K562 (cell line): ENCODE data around the gene ELOVL7. TPM values are rescaled to one million over a fixed set of nuclear protein-coding genes. Genes with fewer than 3 reads are reported as not detected.

ENCODE experiments used
- BCOR ChIP-seq: fragments of 450-650 bp; IDR thresholded peaks from 2 replicates; pipeline ENCODE4 v1.6.1; 2016
- C11orf30 ChIP-seq: fragments of 450-650 bp; IDR thresholded peaks from 2 replicates; pipeline ENCODE4 v1.6.1; 2016; ENCODE audit warnings: low read depth, mild to moderate bottlenecking
- CBFA2T3 ChIP-seq: fragments of 450-650 bp; IDR thresholded peaks from 2 replicates; pipeline ENCODE4 v1.6.1; 2017
- CREM ChIP-seq: IDR thresholded peaks from 2 replicates; pipeline ENCODE4 v1.6.1; 2014; ENCODE audit warnings: antibody characterized with exemption, low read depth
- CXXC5 ChIP-seq: fragments of 250-450 bp; sonication (Bioruptor Pico); IDR thresholded peaks from 2 replicates; pipeline ENCODE4 v1.8.0; 2022; ENCODE audit warnings: inconsistent platforms, mild to moderate bottlenecking, moderate library complexity
- EGR1 ChIP-seq: fragments of 450-650 bp; conservative IDR thresholded peaks from 2 replicates; pipeline ENCODE4 v1.6.1; 2017; ENCODE audit warnings: mild to moderate bottlenecking
- EP300 ChIP-seq: IDR thresholded peaks from 2 replicates; pipeline ENCODE4 v1.6.1; 2012; ENCODE audit warnings: low read length, improper control_type of control experiment
- EP400 ChIP-seq: fragments of 450-650 bp; IDR thresholded peaks from 2 replicates; pipeline ENCODE4 v1.6.1; 2017; ENCODE audit warnings: antibody characterized with exemption, mild to moderate bottlenecking, moderate library complexity
- HDAC2 ChIP-seq: fragments of 450-650 bp; IDR thresholded peaks from 2 replicates; pipeline ENCODE4 v1.6.1; 2016; ENCODE audit warnings: mild to moderate bottlenecking
- HMG20B ChIP-seq: fragments of 250-450 bp; sonication (Bioruptor Pico); IDR thresholded peaks from 2 replicates; pipeline ENCODE4 v1.5.0; 2021; ENCODE audit warnings: mild to moderate bottlenecking
- KDM1A ChIP-seq, 2 experiments: fragments of 450-650 bp; IDR thresholded peaks; 2 replicates each; pipeline ENCODE4 v1.6.1; 2016; ENCODE audit warnings: mild to moderate bottlenecking in 2 of 2
- MAFG ChIP-seq: fragments of 450-650 bp; conservative IDR thresholded peaks from 2 replicates; pipeline ENCODE4 v1.6.1; 2016; ENCODE audit warnings: missing genetic modification characterization, missing compliant biosample characterization
- NR2C1 ChIP-seq, 2 experiments: fragments of 450-650 bp; IDR thresholded peaks; 2 replicates each; pipeline ENCODE4 v1.6.1; 2017; ENCODE audit warnings: mild to moderate bottlenecking in 2 of 2, antibody characterized with exemption in 1 of 2, inconsistent platforms in 1 of 2, missing compliant biosample characterization in 1 of 2, missing genetic modification characterization in 1 of 2
- NUFIP1 ChIP-seq: fragments of 450-650 bp; IDR thresholded peaks from 2 replicates; pipeline ENCODE4 v1.6.1; 2018; ENCODE audit not compliant: partially characterized antibody
- PML ChIP-seq: IDR thresholded peaks from 2 replicates; pipeline ENCODE4 v1.6.1; 2012; ENCODE audit warnings: low read length, inconsistent platforms
- SMARCA5 ChIP-seq: fragments of 450-650 bp; IDR thresholded peaks from 2 replicates; pipeline ENCODE4 v1.6.1; 2016
- STAT5B ChIP-seq: fragments of 250-450 bp; sonication (Bioruptor Pico); IDR thresholded peaks from 2 replicates; pipeline ENCODE4 v1.8.0; 2021; ENCODE audit warnings: mild to moderate bottlenecking, inconsistent platforms
- TRIM24 ChIP-seq, 2 experiments: fragments of 450-650 bp; IDR thresholded peaks; 2 replicates each; pipeline ENCODE4 v1.6.1; 2016
- polyA plus RNA-seq, 8 experiments: library from polyadenylated mRNA; depleted of rRNA in 4 of 8; stranded (reverse) in 5 of 8; unstranded in 3 of 8; fragments of >200 nt; fragmentation: Nextera tagmentation in 2 of 8; fragmentation: Illumina TruSeq in 1 of 8; extraction: Ambion mirVana in 2 of 8; extraction: Trizol in 1 of 8; gene quantifications; 2 replicates each; pipeline versions ENCODE4 v1.2.1 to v1.2.3, GENCODE V29; 2011 to 2014; ENCODE audit warnings: inconsistent platforms in 1 of 8, missing spikeins in 1 of 8
- total RNA-seq, 7 experiments: library from RNA; depleted of rRNA in 6 of 7; stranded (reverse); fragments of >200 nt in 6 of 7; fragmentation: Illumina TruSeq in 2 of 7; extraction: Trizol in 2 of 7; gene quantifications; 2 replicates each; pipeline versions ENCODE4 v1.2.1 to v1.2.3, GENCODE V29; 2011 to 2021; ENCODE audit warnings: low replicate concordance in 1 of 7
- TF ChIP-seq, protein P1 (sequence below): fragments of 250-450 bp; sonication (Bioruptor Pico); IDR thresholded peaks from 2 replicates; pipeline ENCODE4 v1.8.0; 2022; ENCODE audit warnings: inconsistent platforms, mild to moderate bottlenecking, moderate library complexity, borderline replicate concordance
- TF ChIP-seq, protein P2 (sequence below), 2 experiments: IDR thresholded peaks in 1 of 2; conservative IDR thresholded peaks in 1 of 2; 2 replicates each; pipeline ENCODE4 v1.6.1; 2016; ENCODE audit warnings: low read depth in 2 of 2, mild to moderate bottlenecking in 1 of 2, missing compliant biosample characterization in 1 of 2, missing genetic modification characterization in 1 of 2, moderate library complexity in 1 of 2
- TF ChIP-seq, protein P3 (sequence below): sonication (generic); IDR thresholded peaks from 2 replicates; pipeline ENCODE4 v1.6.1; 2016
- TF ChIP-seq, protein P4 (sequence below): sonication (generic); formaldehyde crosslinking; IDR thresholded peaks from 2 replicates; pipeline ENCODE4 v1.8.0; 2022; ENCODE audit warnings: mild to moderate bottlenecking, missing genetic modification reagents
- TF ChIP-seq, protein P5 (sequence below), 2 experiments: fragments of 450-650 bp; conservative IDR thresholded peaks; 2 replicates each; pipeline ENCODE4 v1.6.1; 2017; ENCODE audit warnings: mild to moderate bottlenecking in 2 of 2, moderate library complexity in 2 of 2

Gene ELOVL7
- total and polyA plus RNA-seq, 9 of the 15 experiments (the other 6 are each of a cell fraction or from before 2014, with no cell fraction given) = 4.5 to 12.3 (median 6.9) TPM

DNA sequence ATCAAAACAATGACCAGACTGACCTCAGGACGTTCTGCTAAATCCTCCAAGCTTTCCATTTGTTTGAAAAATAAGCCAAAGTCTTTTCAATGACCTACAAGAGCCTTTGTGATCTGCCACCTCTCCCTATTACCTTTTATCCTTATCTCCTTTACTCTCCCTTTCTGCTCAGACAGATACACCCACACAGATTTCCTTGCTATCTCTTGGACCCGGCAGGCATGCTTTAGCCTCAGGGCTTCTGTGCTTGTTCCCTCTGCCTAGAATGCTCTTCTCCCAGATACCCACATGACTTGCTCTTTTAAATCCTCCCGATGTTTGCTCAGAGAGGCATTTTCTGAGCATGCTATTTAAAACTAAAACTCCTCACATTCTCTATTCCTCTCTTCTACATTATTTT lies 8.9 kb upstream of the ELOVL7 start (continued):
- 0 out of 2 replicates have a peak, but pooled peaks have one; percentile 15 for TF ChIP-seq CXXC5
- TF ChIP-seq, protein P1, sequence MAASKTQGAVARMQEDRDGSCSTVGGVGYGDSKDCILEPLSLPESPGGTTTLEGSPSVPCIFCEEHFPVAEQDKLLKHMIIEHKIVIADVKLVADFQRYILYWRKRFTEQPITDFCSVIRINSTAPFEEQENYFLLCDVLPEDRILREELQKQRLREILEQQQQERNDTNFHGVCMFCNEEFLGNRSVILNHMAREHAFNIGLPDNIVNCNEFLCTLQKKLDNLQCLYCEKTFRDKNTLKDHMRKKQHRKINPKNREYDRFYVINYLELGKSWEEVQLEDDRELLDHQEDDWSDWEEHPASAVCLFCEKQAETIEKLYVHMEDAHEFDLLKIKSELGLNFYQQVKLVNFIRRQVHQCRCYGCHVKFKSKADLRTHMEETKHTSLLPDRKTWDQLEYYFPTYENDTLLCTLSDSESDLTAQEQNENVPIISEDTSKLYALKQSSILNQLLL = no peak
- no peak for TF ChIP-seq HMG20B (CRISPR knock-in tag)
- TF ChIP-seq, protein P2, sequence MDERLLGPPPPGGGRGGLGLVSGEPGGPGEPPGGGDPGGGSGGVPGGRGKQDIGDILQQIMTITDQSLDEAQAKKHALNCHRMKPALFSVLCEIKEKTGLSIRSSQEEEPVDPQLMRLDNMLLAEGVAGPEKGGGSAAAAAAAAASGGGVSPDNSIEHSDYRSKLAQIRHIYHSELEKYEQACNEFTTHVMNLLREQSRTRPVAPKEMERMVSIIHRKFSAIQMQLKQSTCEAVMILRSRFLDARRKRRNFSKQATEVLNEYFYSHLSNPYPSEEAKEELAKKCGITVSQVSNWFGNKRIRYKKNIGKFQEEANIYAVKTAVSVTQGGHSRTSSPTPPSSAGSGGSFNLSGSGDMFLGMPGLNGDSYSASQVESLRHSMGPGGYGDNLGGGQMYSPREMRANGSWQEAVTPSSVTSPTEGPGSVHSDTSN (CRISPR knock-in tag; IDR thresholded peaks at IDR 0.05; ENCODE audit: low read depth) = no peak
- TF ChIP-seq, protein P2 (tag; conservative IDR thresholded peaks at IDR 0.05; ENCODE audit: low read depth) = no peak
- peak; percentile 94 for TF ChIP-seq EGR1
- TF ChIP-seq, protein P3, sequence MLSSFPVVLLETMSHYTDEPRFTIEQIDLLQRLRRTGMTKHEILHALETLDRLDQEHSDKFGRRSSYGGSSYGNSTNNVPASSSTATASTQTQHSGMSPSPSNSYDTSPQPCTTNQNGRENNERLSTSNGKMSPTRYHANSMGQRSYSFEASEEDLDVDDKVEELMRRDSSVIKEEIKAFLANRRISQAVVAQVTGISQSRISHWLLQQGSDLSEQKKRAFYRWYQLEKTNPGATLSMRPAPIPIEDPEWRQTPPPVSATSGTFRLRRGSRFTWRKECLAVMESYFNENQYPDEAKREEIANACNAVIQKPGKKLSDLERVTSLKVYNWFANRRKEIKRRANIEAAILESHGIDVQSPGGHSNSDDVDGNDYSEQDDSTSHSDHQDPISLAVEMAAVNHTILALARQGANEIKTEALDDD = peak; percentile 61; the same call in 1 of the 2 replicates
- TF ChIP-seq SMARCA5 = no peak
- peak; percentile 66 to 83 for TF ChIP-seq TRIM24 (IDR thresholded peaks at IDR 0.05)
- peak; percentile 67 for TF ChIP-seq PML
- TF ChIP-seq, protein P4, sequence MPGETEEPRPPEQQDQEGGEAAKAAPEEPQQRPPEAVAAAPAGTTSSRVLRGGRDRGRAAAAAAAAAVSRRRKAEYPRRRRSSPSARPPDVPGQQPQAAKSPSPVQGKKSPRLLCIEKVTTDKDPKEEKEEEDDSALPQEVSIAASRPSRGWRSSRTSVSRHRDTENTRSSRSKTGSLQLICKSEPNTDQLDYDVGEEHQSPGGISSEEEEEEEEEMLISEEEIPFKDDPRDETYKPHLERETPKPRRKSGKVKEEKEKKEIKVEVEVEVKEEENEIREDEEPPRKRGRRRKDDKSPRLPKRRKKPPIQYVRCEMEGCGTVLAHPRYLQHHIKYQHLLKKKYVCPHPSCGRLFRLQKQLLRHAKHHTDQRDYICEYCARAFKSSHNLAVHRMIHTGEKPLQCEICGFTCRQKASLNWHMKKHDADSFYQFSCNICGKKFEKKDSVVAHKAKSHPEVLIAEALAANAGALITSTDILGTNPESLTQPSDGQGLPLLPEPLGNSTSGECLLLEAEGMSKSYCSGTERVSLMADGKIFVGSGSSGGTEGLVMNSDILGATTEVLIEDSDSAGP = no peak
- peak; percentile 56; the same call in 1 of the 2 replicates for TF ChIP-seq C11orf30
- TF ChIP-seq CBFA2T3 = peak; percentile 95
- peak; percentile 88 to 91 for TF ChIP-seq KDM1A (IDR thresholded peaks at IDR 0.05)
- TF ChIP-seq NUFIP1 = no peak
- no peak for TF ChIP-seq EP400
- TF ChIP-seq EP300 = peak; percentile 69; the same call in 1 of the 2 replicates
- peak; percentile 69 for TF ChIP-seq MAFG (tag)
- TF ChIP-seq, protein P5, sequence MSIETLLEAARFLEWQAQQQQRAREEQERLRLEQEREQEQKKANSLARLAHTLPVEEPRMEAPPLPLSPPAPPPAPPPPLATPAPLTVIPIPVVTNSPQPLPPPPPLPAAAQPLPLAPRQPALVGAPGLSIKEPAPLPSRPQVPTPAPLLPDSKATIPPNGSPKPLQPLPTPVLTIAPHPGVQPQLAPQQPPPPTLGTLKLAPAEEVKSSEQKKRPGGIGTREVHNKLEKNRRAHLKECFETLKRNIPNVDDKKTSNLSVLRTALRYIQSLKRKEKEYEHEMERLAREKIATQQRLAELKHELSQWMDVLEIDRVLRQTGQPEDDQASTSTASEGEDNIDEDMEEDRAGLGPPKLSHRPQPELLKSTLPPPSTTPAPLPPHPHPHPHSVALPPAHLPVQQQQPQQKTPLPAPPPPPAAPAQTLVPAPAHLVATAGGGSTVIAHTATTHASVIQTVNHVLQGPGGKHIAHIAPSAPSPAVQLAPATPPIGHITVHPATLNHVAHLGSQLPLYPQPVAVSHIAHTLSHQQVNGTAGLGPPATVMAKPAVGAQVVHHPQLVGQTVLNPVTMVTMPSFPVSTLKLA (conservative IDR thresholded peaks at IDR 0.05) = peak in 1 of 2 experiments; percentile 34; a peak in 1 of 4 replicates
- no peak for TF ChIP-seq STAT5B (CRISPR knock-in tag)
- 0 out of 2 replicates have a peak, but pooled peaks have one; percentile 11 for TF ChIP-seq CREM
- peak; percentile 19; the same call in 1 of the 2 replicates for TF ChIP-seq BCOR
- TF ChIP-seq NR2C1 (IDR thresholded peaks at IDR 0.05) = no peak
- 0 out of 2 replicates have a peak, but pooled peaks have one; percentile 20 for TF ChIP-seq NR2C1 (tag; IDR thresholded peaks at IDR 0.05)
- TF ChIP-seq HDAC2 = peak; percentile 64; the same call in 1 of the 2 replicates
